Measurements from ENCODE around the gene GTSE1.

The GTSE1 gene

GRCh38 chr22:46356496-46357480, 60.1 kb downstream of the GTSE1 start:
- Histone ChIP-seq H3K4me3 (ENCODE audit: low read length) (no peak overlapping the region), H3K36me3 (ENCODE audit: insufficient read depth, low read length) (peaks cover 50% of the 10 kb centered on the region), H3K4me2 (ENCODE audit: low read length) (no peak overlapping the region), H3K9ac (ENCODE audit: low read depth, low read length) (no peak overlapping the region), H3K27me3 (ENCODE audit: control insufficient read depth, insufficient read depth, low read length) (peaks cover 3% of the 10 kb centered on the region), H3K4me1 (ENCODE audit: control insufficient read depth, insufficient read depth, low read length) (no peaks in the 10 kb centered on the region), H3K9me3 (replicated peaks; ENCODE audit: low read length) (no peaks in the 10 kb centered on the region)

- no peaks in the 10 kb centered on the region for H3K9me3 ChIP-seq (replicated peaks; ENCODE audit: low read length)
- H3K36me3 ChIP-seq (ENCODE audit: insufficient read depth, low read length), result peaks cover 39% of the 10 kb centered on the region
- no peak overlapping the region for H3K4me3 ChIP-seq (ENCODE audit: low read length)
- no peak overlapping the region for H3K9ac ChIP-seq (ENCODE audit: low read depth, low read length)
- no peak overlapping the region for H3K4me2 ChIP-seq (ENCODE audit: low read length)
- peaks cover 12% of the 10 kb centered on the region for H3K27me3 ChIP-seq (ENCODE audit: control insufficient read depth, insufficient read depth, low read length)
- no peaks in the 10 kb centered on the region for H3K4me1 ChIP-seq (ENCODE audit: control insufficient read depth, insufficient read depth, low read length)
These were observed 61.2 kb downstream of the GTSE1 start for GRCh38 chr22:46357711-46358520.

- Histone ChIP-seq H3K4me1 (ENCODE audit: control insufficient read depth, insufficient read depth, low read length) (no peaks in the 10 kb centered on the region), H3K4me3 (ENCODE audit: low read length) (no peak overlapping the region), H3K4me2 (ENCODE audit: low read length) (no peak overlapping the region), H3K27me3 (ENCODE audit: control insufficient read depth, insufficient read depth, low read length) (peaks cover 14% of the 10 kb centered on the region), H3K36me3 (ENCODE audit: insufficient read depth, low read length) (peaks cover 31% of the 10 kb centered on the region), H3K9ac (ENCODE audit: low read depth, low read length) (no peak overlapping the region), H3K9me3 (replicated peaks; ENCODE audit: low read length) (no peaks in the 10 kb centered on the region)
These were observed 62.1 kb downstream of the GTSE1 start for GRCh38 chr22:46358766-46359165.

GRCh38 chr22:46359362-46359761, 62.7 kb downstream of the GTSE1 start:
- Histone ChIP-seq H3K36me3 (ENCODE audit: insufficient read depth, low read length) (peaks cover 25% of the 10 kb centered on the region), H3K4me1 (ENCODE audit: control insufficient read depth, insufficient read depth, low read length) (no peaks in the 10 kb centered on the region), H3K4me3 (ENCODE audit: low read length) (no peak overlapping the region), H3K27me3 (ENCODE audit: control insufficient read depth, insufficient read depth, low read length) (peaks cover 16% of the 10 kb centered on the region), H3K4me2 (ENCODE audit: low read length) (no peak overlapping the region), H3K9me3 (replicated peaks; ENCODE audit: low read length) (no peaks in the 10 kb centered on the region), H3K9ac (ENCODE audit: low read depth, low read length) (no peak overlapping the region)

- H3K4me2 ChIP-seq (ENCODE audit: low read length), result no peak overlapping the region
- no peaks in the 10 kb centered on the region for H3K9me3 ChIP-seq (replicated peaks; ENCODE audit: low read length)
- peaks cover 19% of the 10 kb centered on the region for H3K36me3 ChIP-seq (ENCODE audit: insufficient read depth, low read length)
- no peaks in the 10 kb centered on the region for H3K4me1 ChIP-seq (ENCODE audit: control insufficient read depth, insufficient read depth, low read length)
- H3K4me3 ChIP-seq (ENCODE audit: low read length), result no peak overlapping the region
- peaks cover 21% of the 10 kb centered on the region for H3K27me3 ChIP-seq (ENCODE audit: control insufficient read depth, insufficient read depth, low read length)
- no peak overlapping the region for H3K9ac ChIP-seq (ENCODE audit: low read depth, low read length)
These were observed 63.4 kb downstream of the GTSE1 start for GRCh38 chr22:46360097-46360496.

GRCh38 chr22:46360891-46361290, 64.2 kb downstream of the GTSE1 start:
- Histone ChIP-seq H3K36me3 (ENCODE audit: insufficient read depth, low read length) (peaks cover 14% of the 10 kb centered on the region), H3K9ac (ENCODE audit: low read depth, low read length) (no peak overlapping the region), H3K4me1 (ENCODE audit: control insufficient read depth, insufficient read depth, low read length) (no peaks in the 10 kb centered on the region), H3K4me3 (ENCODE audit: low read length) (no peak overlapping the region), H3K27me3 (ENCODE audit: control insufficient read depth, insufficient read depth, low read length) (peaks cover 24% of the 10 kb centered on the region), H3K4me2 (ENCODE audit: low read length) (no peak overlapping the region), H3K9me3 (replicated peaks; ENCODE audit: low read length) (no peaks in the 10 kb centered on the region)

- H3K4me2 ChIP-seq (ENCODE audit: low read length), result no peak overlapping the region
- no peak overlapping the region for H3K9ac ChIP-seq (ENCODE audit: low read depth, low read length)
- no peaks in the 10 kb centered on the region for H3K9me3 ChIP-seq (replicated peaks; ENCODE audit: low read length)
- no peak overlapping the region for H3K4me3 ChIP-seq (ENCODE audit: low read length)
- peaks cover 5% of the 10 kb centered on the region for H3K36me3 ChIP-seq (ENCODE audit: insufficient read depth, low read length)
- H3K27me3 ChIP-seq (ENCODE audit: control insufficient read depth, insufficient read depth, low read length), result peaks cover 28% of the 10 kb centered on the region
- H3K4me1 ChIP-seq (ENCODE audit: control insufficient read depth, insufficient read depth, low read length), result no peaks in the 10 kb centered on the region
These were observed 65.1 kb downstream of the GTSE1 start for GRCh38 chr22:46361826-46362202.

- Histone ChIP-seq H3K36me3 (ENCODE audit: insufficient read depth, low read length) (peaks cover under 1% of the 10 kb centered on the region), H3K4me1 (ENCODE audit: control insufficient read depth, insufficient read depth, low read length) (no peaks in the 10 kb centered on the region), H3K4me3 (ENCODE audit: low read length) (no peak overlapping the region), H3K4me2 (ENCODE audit: low read length) (no peak overlapping the region), H3K27me3 (ENCODE audit: control insufficient read depth, insufficient read depth, low read length) (peaks cover 29% of the 10 kb centered on the region), H3K9me3 (replicated peaks; ENCODE audit: low read length) (no peaks in the 10 kb centered on the region), H3K9ac (ENCODE audit: low read depth, low read length) (no peak overlapping the region)
These were observed 65.7 kb downstream of the GTSE1 start for GRCh38 chr22:46362203-46362933.

- Histone ChIP-seq H3K9ac (ENCODE audit: low read depth, low read length) (no peak overlapping the region), H3K4me2 (ENCODE audit: low read length) (no peak overlapping the region), H3K27me3 (ENCODE audit: control insufficient read depth, insufficient read depth, low read length) (peaks cover 31% of the 10 kb centered on the region)
These were observed 66.4 kb downstream of the GTSE1 start for GRCh38 chr22:46362934-46363515.

GRCh38 chr22:46363611-46364321, 67.1 kb downstream of the GTSE1 start:
- Histone ChIP-seq H3K9ac (ENCODE audit: low read depth, low read length) (no peak overlapping the region), H3K4me2 (ENCODE audit: low read length) (no peak overlapping the region), H3K4me1 (ENCODE audit: control insufficient read depth, insufficient read depth, low read length) (no peaks in the 10 kb centered on the region), H3K4me3 (ENCODE audit: low read length) (no peak overlapping the region), H3K36me3 (ENCODE audit: insufficient read depth, low read length) (no peaks in the 10 kb centered on the region), H3K9me3 (replicated peaks; ENCODE audit: low read length) (no peaks in the 10 kb centered on the region), H3K27me3 (ENCODE audit: control insufficient read depth, insufficient read depth, low read length) (peaks cover 31% of the 10 kb centered on the region)

More at GRCh38 chr22:46362934-46363515, 66.4 kb downstream of the GTSE1 start:
- H3K9me3 ChIP-seq (replicated peaks; ENCODE audit: low read length), result no peaks in the 10 kb centered on the region
- no peak overlapping the region for H3K4me3 ChIP-seq (ENCODE audit: low read length)
- no peaks in the 10 kb centered on the region for H3K4me1 ChIP-seq (ENCODE audit: control insufficient read depth, insufficient read depth, low read length)
- no peaks in the 10 kb centered on the region for H3K36me3 ChIP-seq (ENCODE audit: insufficient read depth, low read length)
